Measurements from ENCODE around the gene SPTAN1.

DNA sequence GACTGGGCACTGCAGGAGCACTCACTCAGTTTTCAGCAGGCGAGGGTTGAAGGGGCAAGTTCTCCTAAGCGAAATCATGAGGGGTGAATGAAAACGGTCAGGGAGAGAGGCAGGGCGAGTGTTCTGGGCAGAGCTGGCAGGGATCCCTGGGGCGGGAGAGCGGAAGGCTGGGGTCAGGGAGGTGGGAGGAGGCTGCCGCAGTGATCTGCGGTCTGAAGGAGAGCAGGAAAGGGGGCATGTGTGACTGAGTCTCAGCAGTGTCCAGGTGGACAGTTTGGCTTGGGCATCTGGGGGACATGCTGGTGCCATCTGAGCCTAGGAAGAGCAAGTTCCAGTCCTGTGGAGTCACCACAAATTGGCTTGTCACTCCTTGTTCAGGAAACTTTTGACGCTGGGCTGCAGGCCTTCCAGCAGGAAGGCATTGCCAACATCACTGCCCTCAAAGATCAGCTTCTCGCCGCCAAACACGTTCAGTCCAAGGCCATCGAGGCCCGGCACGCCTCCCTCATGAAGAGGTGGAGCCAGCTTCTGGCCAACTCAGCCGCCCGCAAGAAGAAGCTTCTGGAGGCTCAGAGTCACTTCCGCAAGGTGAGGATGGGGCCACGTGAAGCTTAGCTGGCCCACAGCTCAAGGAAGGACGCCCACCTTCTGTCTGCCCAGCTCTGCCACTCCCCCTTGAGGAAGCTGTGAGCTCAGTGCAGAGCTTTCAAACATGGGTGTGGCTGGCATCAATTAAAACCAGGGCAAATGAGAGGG lies 73.2 kb downstream of the SPTAN1 start:
- TF ChIP-seq, protein P1, sequence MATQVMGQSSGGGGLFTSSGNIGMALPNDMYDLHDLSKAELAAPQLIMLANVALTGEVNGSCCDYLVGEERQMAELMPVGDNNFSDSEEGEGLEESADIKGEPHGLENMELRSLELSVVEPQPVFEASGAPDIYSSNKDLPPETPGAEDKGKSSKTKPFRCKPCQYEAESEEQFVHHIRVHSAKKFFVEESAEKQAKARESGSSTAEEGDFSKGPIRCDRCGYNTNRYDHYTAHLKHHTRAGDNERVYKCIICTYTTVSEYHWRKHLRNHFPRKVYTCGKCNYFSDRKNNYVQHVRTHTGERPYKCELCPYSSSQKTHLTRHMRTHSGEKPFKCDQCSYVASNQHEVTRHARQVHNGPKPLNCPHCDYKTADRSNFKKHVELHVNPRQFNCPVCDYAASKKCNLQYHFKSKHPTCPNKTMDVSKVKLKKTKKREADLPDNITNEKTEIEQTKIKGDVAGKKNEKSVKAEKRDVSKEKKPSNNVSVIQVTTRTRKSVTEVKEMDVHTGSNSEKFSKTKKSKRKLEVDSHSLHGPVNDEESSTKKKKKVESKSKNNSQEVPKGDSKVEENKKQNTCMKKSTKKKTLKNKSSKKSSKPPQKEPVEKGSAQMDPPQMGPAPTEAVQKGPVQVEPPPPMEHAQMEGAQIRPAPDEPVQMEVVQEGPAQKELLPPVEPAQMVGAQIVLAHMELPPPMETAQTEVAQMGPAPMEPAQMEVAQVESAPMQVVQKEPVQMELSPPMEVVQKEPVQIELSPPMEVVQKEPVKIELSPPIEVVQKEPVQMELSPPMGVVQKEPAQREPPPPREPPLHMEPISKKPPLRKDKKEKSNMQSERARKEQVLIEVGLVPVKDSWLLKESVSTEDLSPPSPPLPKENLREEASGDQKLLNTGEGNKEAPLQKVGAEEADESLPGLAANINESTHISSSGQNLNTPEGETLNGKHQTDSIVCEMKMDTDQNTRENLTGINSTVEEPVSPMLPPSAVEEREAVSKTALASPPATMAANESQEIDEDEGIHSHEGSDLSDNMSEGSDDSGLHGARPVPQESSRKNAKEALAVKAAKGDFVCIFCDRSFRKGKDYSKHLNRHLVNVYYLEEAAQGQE (IDR thresholded peaks at IDR 0.05; ENCODE audit: unreplicated experiment): no peak
- TF ChIP-seq EZH2 (IDR thresholded peaks at IDR 0.05; ENCODE audit: low read depth, unreplicated experiment) (no peak), CREB1 (CRISPR knock-in tag; IDR thresholded peaks at IDR 0.05; ENCODE audit: low read depth) (no peak), POLR2AphosphoS5 (IDR thresholded peaks at IDR 0.05; ENCODE audit: low read depth) (no peak), JUNB (IDR thresholded peaks at IDR 0.05; ENCODE audit: unreplicated experiment) (no peak), ZNF114 (CRISPR knock-in tag; IDR thresholded peaks at IDR 0.05) (no peak), EZH2phosphoT487 (IDR thresholded peaks at IDR 0.05; ENCODE audit: unreplicated experiment) (no peak), ZNF331 (CRISPR knock-in tag; IDR thresholded peaks at IDR 0.05; ENCODE audit: low read depth) (no peak), STAT1 (IDR thresholded peaks at IDR 0.05; ENCODE audit: unreplicated experiment) (no peak), NANOG (IDR thresholded peaks at IDR 0.05; ENCODE audit: borderline replicate concordance) (no peak)
- TF ChIP-seq, protein P2, sequence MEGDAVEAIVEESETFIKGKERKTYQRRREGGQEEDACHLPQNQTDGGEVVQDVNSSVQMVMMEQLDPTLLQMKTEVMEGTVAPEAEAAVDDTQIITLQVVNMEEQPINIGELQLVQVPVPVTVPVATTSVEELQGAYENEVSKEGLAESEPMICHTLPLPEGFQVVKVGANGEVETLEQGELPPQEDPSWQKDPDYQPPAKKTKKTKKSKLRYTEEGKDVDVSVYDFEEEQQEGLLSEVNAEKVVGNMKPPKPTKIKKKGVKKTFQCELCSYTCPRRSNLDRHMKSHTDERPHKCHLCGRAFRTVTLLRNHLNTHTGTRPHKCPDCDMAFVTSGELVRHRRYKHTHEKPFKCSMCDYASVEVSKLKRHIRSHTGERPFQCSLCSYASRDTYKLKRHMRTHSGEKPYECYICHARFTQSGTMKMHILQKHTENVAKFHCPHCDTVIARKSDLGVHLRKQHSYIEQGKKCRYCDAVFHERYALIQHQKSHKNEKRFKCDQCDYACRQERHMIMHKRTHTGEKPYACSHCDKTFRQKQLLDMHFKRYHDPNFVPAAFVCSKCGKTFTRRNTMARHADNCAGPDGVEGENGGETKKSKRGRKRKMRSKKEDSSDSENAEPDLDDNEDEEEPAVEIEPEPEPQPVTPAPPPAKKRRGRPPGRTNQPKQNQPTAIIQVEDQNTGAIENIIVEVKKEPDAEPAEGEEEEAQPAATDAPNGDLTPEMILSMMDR (conservative IDR thresholded peaks at IDR 0.05; ENCODE audit: low read depth in 2 of 2): peak in 1 of 2 experiments; percentile 42; a peak in 2 of 4 replicates
- TF ChIP-seq, protein P3, sequence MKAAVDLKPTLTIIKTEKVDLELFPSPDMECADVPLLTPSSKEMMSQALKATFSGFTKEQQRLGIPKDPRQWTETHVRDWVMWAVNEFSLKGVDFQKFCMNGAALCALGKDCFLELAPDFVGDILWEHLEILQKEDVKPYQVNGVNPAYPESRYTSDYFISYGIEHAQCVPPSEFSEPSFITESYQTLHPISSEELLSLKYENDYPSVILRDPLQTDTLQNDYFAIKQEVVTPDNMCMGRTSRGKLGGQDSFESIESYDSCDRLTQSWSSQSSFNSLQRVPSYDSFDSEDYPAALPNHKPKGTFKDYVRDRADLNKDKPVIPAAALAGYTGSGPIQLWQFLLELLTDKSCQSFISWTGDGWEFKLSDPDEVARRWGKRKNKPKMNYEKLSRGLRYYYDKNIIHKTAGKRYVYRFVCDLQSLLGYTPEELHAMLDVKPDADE (IDR thresholded peaks at IDR 0.05): no peak
- TF ChIP-seq, protein P4, sequence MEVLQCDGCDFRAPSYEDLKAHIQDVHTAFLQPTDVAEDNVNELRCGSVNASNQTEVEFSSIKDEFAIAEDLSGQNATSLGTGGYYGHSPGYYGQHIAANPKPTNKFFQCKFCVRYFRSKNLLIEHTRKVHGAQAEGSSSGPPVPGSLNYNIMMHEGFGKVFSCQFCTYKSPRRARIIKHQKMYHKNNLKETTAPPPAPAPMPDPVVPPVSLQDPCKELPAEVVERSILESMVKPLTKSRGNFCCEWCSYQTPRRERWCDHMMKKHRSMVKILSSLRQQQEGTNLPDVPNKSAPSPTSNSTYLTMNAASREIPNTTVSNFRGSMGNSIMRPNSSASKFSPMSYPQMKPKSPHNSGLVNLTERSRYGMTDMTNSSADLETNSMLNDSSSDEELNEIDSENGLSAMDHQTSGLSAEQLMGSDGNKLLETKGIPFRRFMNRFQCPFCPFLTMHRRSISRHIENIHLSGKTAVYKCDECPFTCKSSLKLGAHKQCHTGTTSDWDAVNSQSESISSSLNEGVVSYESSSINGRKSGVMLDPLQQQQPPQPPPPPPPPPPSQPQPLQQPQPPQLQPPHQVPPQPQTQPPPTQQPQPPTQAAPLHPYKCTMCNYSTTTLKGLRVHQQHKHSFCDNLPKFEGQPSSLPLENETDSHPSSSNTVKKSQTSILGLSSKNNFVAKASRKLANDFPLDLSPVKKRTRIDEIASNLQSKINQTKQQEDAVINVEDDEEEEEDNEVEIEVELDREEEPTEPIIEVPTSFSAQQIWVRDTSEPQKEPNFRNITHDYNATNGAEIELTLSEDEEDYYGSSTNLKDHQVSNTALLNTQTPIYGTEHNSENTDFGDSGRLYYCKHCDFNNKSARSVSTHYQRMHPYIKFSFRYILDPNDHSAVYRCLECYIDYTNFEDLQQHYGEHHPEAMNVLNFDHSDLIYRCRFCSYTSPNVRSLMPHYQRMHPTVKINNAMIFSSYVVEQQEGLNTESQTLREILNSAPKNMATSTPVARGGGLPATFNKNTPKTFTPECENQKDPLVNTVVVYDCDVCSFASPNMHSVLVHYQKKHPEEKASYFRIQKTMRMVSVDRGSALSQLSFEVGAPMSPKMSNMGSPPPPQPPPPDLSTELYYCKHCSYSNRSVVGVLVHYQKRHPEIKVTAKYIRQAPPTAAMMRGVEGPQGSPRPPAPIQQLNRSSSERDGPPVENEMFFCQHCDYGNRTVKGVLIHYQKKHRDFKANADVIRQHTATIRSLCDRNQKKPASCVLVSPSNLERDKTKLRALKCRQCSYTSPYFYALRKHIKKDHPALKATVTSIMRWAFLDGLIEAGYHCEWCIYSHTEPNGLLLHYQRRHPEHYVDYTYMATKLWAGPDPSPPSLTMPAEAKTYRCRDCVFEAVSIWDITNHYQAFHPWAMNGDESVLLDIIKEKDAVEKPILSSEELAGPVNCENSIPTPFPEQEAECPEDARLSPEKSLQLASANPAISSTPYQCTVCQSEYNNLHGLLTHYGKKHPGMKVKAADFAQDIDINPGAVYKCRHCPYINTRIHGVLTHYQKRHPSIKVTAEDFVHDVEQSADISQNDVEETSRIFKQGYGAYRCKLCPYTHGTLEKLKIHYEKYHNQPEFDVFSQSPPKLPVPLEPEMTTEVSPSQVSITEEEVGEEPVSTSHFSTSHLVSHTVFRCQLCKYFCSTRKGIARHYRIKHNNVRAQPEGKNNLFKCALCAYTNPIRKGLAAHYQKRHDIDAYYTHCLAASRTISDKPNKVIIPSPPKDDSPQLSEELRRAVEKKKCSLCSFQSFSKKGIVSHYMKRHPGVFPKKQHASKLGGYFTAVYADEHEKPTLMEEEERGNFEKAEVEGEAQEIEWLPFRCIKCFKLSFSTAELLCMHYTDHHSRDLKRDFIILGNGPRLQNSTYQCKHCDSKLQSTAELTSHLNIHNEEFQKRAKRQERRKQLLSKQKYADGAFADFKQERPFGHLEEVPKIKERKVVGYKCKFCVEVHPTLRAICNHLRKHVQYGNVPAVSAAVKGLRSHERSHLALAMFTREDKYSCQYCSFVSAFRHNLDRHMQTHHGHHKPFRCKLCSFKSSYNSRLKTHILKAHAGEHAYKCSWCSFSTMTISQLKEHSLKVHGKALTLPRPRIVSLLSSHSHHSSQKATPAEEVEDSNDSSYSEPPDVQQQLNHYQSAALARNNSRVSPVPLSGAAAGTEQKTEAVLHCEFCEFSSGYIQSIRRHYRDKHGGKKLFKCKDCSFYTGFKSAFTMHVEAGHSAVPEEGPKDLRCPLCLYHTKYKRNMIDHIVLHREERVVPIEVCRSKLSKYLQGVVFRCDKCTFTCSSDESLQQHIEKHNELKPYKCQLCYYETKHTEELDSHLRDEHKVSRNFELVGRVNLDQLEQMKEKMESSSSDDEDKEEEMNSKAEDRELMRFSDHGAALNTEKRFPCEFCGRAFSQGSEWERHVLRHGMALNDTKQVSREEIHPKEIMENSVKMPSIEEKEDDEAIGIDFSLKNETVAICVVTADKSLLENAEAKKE (CRISPR knock-in tag; IDR thresholded peaks at IDR 0.05): no peak
